Mesothelial cell of epicardium (in vitro differentiated cells): ENCODE measurements around the gene AHI1. TPM values are rescaled to one million over a fixed set of nuclear protein-coding genes. Genes with fewer than 3 reads are reported as not detected.

Experiments used
- DNase-seq, 2 experiments: peaks; one replicate each; pipeline ENCODE4 v3.0.0; 2021; ENCODE audit warnings: low spot score in 2 of 2; ENCODE audit not compliant: unreplicated experiment in 2 of 2
- H3K27ac Mint-ChIP-seq: 2 replicates; pipeline ENCODE4 v1.8.0; 2021; ENCODE audit warnings: mixed read lengths
- H3K27me3 Mint-ChIP-seq: 2 replicates; pipeline ENCODE4 v1.8.0; 2021; ENCODE audit warnings: low read depth, mixed read lengths
- H3K36me3 Mint-ChIP-seq: 2 replicates; pipeline ENCODE4 v1.8.0; 2021; ENCODE audit warnings: mixed read lengths
- H3K4me1 Mint-ChIP-seq: 2 replicates; pipeline ENCODE4 v1.8.0; 2021; ENCODE audit warnings: mixed read lengths
- H3K4me3 Mint-ChIP-seq: 2 replicates; pipeline ENCODE4 v1.8.0; 2021; ENCODE audit warnings: mild to moderate bottlenecking, moderate library complexity, mixed read lengths
- H3K9me3 Mint-ChIP-seq: 2 replicates; pipeline ENCODE4 v1.8.0; 2021; ENCODE audit warnings: mixed read lengths
- CTCF ChIP-seq: fragments of 200-600 bp; sonication (generic); IDR thresholded peaks from one replicate; pipeline ENCODE4 v1.5.0; 2021; ENCODE audit warnings: antibody characterized with exemption; ENCODE audit not compliant: unreplicated experiment
- total RNA-seq: library from RNA; stranded (reverse); gene quantifications from 3 replicates; pipeline ENCODE4 v1.2.1, GENCODE V29; 2021

AHI1 gene
- total RNA-seq, 1 donor from 2014 or later: 41.6 TPM

- Mint-ChIP-seq H3K27ac (no peak overlapping the region), H3K9me3 (no peaks in the 10 kb centered on the region), H3K4me1 (no peaks in the 10 kb centered on the region), H3K4me3 (no peak overlapping the region), H3K36me3 (no peaks in the 10 kb centered on the region), H3K27me3 (peaks cover under 1% of the 10 kb centered on the region)
- DNase-seq: no peak
- no peak for TF ChIP-seq CTCF
Measured at GRCh38 chr6:135243871-135244796, 253.4 kb downstream of the AHI1 start.

GRCh38 chr6:135240711-135241110 lies 256.8 kb downstream of the AHI1 start:
- H3K36me3 Mint-ChIP-seq: no peaks in the 10 kb centered on the region
- H3K27me3 Mint-ChIP-seq: peaks cover 5% of the 10 kb centered on the region
- H3K27ac Mint-ChIP-seq: no peak overlapping the region
- no peak for DNase-seq
- no peaks in the 10 kb centered on the region for H3K9me3 Mint-ChIP-seq
- TF ChIP-seq CTCF: no peak
- no peaks in the 10 kb centered on the region for H3K4me1 Mint-ChIP-seq
- no peak overlapping the region for H3K4me3 Mint-ChIP-seq

- Mint-ChIP-seq H3K36me3 (no peaks in the 10 kb centered on the region), H3K9me3 (no peaks in the 10 kb centered on the region), H3K27me3 (peaks cover 5% of the 10 kb centered on the region), H3K4me3 (no peak overlapping the region), H3K27ac (no peak overlapping the region), H3K4me1 (no peaks in the 10 kb centered on the region)
- TF ChIP-seq CTCF: no peak
- DNase-seq: no peak
Measured at GRCh38 chr6:135236732-135237131, 260.8 kb downstream of the AHI1 start.

GRCh38 chr6:135236319-135236718 lies 261.2 kb downstream of the AHI1 start:
- no peak for TF ChIP-seq CTCF
- Mint-ChIP-seq H3K36me3 (no peaks in the 10 kb centered on the region), H3K27me3 (peaks cover 5% of the 10 kb centered on the region), H3K9me3 (no peaks in the 10 kb centered on the region), H3K27ac (no peak overlapping the region), H3K4me1 (no peaks in the 10 kb centered on the region), H3K4me3 (no peak overlapping the region)
- no peak for DNase-seq

- H3K27ac Mint-ChIP-seq: no peak overlapping the region
- no peak for TF ChIP-seq CTCF
- peaks cover 5% of the 10 kb centered on the region for H3K27me3 Mint-ChIP-seq
- H3K4me3 Mint-ChIP-seq: no peak overlapping the region
- H3K36me3 Mint-ChIP-seq: no peaks in the 10 kb centered on the region
- no peak for DNase-seq
- H3K9me3 Mint-ChIP-seq: no peaks in the 10 kb centered on the region
- H3K4me1 Mint-ChIP-seq: peaks cover 1% of the 10 kb centered on the region
Measured at GRCh38 chr6:135235716-135236115, 261.8 kb downstream of the AHI1 start.
